GM19438 (cell line): ENCODE results near the gene OR10AD1.

Experiments
- ATAC-seq: cut with Tn5 transposase; IDR thresholded peaks from one replicate; pipeline ENCODE4 v1.9.1; 2021; ENCODE audit warnings: low read depth; ENCODE audit not compliant: unreplicated experiment

The OR10AD1 gene

DNA sequence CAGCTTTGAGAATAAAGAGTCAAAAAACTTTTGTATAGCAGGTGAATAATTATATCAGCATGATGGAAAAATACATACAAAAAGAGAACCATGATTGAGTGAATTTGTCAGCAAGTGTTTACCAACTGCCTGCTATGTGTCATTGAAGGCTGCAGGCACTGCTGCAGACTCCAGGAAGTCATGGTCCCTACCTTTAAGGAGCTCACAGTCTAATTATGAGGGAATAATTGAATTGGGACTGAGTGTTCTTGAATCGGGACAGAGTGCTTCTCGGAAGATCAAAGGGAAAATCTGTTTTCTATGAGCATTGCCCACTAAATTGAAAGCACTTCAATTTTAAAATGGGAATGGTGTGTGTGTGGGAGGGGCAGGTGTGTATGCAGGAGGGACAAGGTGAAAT, 9.5 kb downstream of the OR10AD1 start:
- no peak for ATAC-seq

- no peak for ATAC-seq
Measured at GRCh38 chr12:48192861-48193260, 10.2 kb downstream of the OR10AD1 start.

GRCh38 chr12:48191096-48191495, 12.0 kb downstream of the OR10AD1 start:
- ATAC-seq = no peak

- no peak for ATAC-seq
Measured at GRCh38 chr12:48189331-48190125, 13.6 kb downstream of the OR10AD1 start.

DNA sequence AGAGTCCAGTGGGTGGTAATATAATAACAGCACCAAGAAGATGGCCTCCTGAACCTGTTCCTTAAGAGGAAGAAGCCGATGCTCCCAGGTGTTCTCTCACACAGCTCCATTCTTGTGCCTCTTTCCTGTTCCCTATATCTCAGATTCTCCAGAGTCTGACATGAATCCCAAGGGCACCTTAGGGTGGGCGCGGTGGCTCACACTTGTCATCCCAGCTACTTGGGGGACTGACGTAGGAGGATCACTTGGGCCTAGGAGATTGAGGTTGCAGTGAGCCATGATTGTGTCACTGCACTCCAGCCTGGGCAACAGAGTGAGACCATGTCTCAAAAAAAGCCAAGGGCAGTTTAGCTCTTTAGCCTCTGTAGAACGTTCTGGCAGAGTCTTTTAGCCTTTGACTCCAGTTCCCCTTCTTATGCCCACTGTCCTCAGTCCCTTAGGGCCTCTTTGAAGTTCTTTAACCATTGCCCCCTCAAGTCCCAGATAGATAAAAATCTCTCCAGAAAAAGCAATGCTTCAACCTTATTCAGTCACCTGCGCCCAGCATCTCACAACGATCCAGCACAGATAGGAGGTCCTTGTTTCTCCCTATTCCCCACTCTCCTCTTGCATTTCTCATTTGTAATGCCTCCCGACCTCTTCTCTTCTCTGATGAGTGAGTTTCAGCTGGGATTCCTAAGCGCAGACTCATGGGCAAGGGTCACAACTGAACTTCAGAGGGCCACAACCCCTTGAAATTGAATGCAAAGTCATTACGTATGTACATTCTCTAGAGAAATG, 15.0 kb downstream of the OR10AD1 start:
- no peak for ATAC-seq

GRCh38 chr12:48185181-48185919, 17.7 kb downstream of the OR10AD1 start:
- no peak for ATAC-seq

DNA sequence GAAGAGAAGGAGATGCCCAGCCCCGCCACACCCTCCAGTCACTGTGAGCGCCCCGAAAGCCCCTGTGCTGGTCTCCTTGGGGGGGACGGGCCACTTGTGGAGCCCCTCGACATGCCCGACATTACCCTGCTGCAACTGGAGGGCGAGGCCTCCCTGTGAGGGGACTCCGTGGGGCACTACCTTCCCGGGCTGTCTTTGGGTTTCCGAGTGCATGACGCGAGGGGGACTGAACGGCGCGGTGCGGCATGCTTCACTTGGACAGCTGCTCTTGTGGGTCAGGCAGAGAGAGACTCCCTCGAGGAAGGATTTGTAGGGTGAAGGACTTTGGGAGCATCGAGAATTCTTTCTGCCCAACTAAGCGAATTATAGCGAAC, 18.6 kb downstream of the OR10AD1 start:
- ATAC-seq = no peak

- no peak for ATAC-seq
Measured at GRCh38 chr12:48183876-48184548, 19.1 kb downstream of the OR10AD1 start.

- peak; percentile 85 for ATAC-seq
Measured at GRCh38 chr12:48183091-48183875, 19.8 kb downstream of the OR10AD1 start, which contains the start of gene CCDC184. Gene CCDC184 (plus strand): TSS chr12:48183644. CDS start chr12:48184123, 479 bp downstream.

DNA sequence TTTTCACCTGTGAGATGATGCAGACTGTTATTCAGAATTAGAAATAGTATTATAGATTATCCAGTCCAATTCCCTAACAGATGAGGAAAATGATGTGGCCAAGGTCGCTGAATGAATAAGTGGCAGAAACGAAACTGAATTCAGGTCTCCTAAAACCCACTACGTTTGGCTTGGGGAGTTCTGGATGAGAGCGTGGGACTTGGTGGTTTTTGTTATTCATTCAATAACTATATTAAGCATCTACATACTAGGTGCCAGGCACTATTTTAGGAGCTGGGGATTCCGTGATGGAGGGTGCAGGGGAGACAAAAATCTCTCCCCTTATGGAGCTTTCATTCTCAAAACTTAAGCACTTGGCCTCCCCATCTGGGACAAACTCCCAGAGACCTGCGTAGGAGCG, 20.5 kb downstream of the OR10AD1 start:
- ATAC-seq = no peak

- ATAC-seq = no peak
Measured at GRCh38 chr12:48180857-48181495, 22.1 kb downstream of the OR10AD1 start.

- no peak for ATAC-seq
Measured at GRCh38 chr12:48180424-48180823, 22.7 kb downstream of the OR10AD1 start.

DNA sequence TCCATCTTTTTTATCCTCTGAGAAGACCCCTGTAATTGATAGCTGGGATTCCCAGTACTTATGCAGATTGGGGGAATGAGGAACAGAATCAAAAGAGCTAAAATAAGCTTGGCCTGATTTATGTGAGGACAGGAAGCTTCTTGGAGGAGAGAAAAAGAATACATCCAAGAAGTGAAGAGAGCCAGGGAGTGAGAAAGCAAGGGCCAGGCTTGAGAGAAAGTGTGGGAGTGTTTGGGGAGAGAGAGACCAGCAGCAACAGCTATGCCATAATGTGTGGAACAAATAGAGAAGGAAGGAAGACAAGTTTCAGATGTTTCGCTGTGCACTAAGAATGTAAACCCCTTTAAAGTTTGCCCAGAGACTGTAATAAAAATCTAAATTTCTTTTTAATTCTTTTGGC, 23.6 kb downstream of the OR10AD1 start:
- ATAC-seq = no peak

DNA sequence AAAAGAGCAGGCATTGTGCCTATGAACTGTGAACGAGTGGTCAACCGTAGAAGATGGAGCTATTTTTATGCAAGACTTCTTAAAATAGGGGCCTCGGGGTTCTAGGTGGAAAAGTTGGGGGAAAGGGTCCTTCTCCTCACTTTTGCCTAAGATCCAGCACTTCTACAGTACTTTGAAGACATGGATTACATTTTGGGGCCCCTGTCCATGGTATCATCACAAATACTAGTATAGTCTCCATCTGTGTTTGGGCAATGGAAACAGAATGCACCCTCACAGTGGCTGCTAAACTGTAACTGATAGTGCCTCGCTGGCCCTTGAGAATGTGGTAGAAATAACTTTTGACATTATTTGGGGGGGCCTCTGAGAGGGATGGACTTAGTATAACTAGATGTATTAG, 25.1 kb downstream of the OR10AD1 start:
- ATAC-seq = no peak

GRCh38 chr12:48176417-48176751, 26.7 kb downstream of the OR10AD1 start:
- ATAC-seq = no peak

DNA sequence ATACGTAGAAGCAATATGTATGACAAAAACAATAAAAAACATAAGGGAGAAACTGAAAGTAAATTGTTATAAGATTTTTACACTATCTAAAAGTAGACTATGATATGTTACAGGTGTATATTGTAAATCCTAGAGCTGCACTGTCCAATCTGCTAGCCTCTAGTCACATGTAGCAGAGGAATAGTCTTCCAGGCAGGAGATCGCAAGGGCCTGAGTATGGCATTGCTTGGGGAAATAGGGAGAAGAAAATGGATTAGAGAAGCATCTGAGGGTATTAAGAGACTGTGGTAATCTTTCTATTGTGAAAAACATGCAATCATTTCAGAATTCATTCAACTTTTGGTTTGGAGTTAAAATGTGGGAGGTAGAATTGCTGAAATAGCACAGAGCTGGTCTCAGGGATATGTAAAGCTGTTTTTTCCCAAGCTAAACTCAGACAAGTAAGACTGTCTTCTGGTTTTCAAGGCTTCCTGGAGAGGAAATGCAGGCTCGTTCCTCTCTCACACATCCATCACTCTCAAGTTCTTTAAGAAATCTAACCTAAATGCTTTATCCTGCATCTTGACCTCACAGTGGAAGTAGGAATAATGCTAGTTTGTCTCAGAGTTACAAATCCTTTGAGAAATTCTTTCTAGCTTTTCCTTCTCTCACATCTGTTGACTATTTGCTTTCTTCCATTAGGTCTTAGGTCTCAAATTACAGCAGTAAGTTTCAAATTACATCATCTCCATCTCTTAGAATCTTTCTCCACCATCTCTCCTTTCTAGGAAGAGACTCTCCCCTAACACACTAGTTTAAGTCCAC, 27.3 kb downstream of the OR10AD1 start:
- no peak for ATAC-seq

- ATAC-seq = no peak
Measured at GRCh38 chr12:48169011-48169410, 34.1 kb downstream of the OR10AD1 start.

DNA sequence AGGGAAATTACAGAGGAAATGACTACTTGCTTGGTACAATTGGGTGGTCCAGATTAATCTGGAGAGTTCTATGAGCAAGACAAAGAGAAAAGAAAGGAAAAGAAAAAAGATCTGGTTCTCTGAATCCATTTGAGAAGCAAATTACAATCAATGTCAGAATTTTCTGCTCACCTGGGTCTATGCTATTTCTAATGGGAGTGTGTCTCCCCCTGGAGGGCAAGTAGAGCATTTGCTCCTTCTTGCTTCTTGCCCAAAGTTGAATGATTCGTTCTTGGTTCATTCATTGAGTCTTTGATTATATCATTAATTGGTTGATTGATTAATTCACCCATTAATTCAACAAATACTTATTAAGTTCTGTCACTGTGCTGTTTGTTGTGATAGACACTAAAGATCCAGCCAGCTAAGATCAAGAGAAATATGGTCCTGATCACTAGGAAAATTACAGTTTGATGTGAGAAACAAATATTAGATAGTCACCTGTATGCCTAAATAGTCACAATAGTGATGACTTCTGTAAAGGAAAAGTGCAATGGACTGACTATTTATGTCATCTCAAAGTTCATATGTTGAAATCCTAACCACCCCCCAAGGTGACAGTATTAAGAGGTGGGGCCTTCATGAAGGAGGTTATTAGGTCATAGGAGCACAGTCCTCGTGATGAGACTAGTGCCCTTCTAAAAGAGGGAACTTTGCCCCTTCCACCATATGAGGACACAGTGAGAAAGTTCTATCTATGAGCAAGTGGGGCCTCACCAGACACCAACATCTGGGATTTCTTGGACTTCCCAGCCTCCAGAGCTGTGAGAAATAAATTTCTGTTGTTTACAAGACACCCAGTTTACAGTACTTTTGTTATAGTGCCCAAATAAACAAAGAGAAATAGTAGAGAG, 37.8 kb downstream of the OR10AD1 start:
- no peak for ATAC-seq
